OCI-LY3 (cell line): ENCODE data around the gene SPINK4.

Experiments used
- H2AFZ ChIP-seq: fragments of 200-600, 300-600 bp; shearing (Covaris generic); 2 replicates; pipeline ENCODE4 v1.6.0; 2014; ENCODE audit warnings: antibody characterized with exemption, low read depth, low read length
- H3K27ac ChIP-seq: fragments of 200-600, 300-600 bp; sonication (generic); 2 replicates; pipeline ENCODE4 v1.5.1; 2014; ENCODE audit warnings: mild to moderate bottlenecking, low read length, moderate library complexity, mixed read lengths
- H3K27me3 ChIP-seq: fragments of 200-600, 300-600 bp; sonication (generic); 2 replicates; pipeline ENCODE4 v1.6.1; 2014; ENCODE audit warnings: low read depth, low read length, mixed read lengths
- H3K36me3 ChIP-seq: fragments of 200-600, 300-600 bp; sonication (generic); replicated peaks from 2 replicates; pipeline ENCODE3; 2014; ENCODE audit warnings: low read depth, low read length, mixed read lengths
- H3K4me1 ChIP-seq: fragments of 300-600, 200-600 bp; sonication (generic); 2 replicates; pipeline ENCODE4 v1.6.1; 2014; ENCODE audit warnings: low read length, mixed read lengths
- H3K4me2 ChIP-seq: fragments of 200-600, 300-600 bp; sonication (generic); 2 replicates; pipeline ENCODE4 v1.6.1; 2014; ENCODE audit warnings: low read length, mixed read lengths
- H3K4me3 ChIP-seq: fragments of 300-600, 200-600 bp; sonication (generic); 2 replicates; pipeline ENCODE4 v1.5.1; 2014; ENCODE audit warnings: antibody characterized with exemption, mild to moderate bottlenecking, low read length, moderate library complexity
- H3K79me2 ChIP-seq: fragments of 300-600, 200-600 bp; shearing (Covaris generic); 2 replicates; pipeline ENCODE4 v1.6.1; 2014; ENCODE audit warnings: mild to moderate bottlenecking, low read length, mixed read lengths
- H3K9ac ChIP-seq: fragments of 300-600, 200-600 bp; shearing (Covaris generic); 2 replicates; pipeline ENCODE4 v1.6.0; 2014; ENCODE audit warnings: mild to moderate bottlenecking, low read length, moderate library complexity
- H3K9me3 ChIP-seq: fragments of 200-600, 300-600 bp; shearing (Covaris generic); 2 replicates; pipeline ENCODE4 v1.6.1; 2014; ENCODE audit warnings: low read length, mixed read lengths; ENCODE audit not compliant: insufficient read depth
- H4K20me1 ChIP-seq: fragments of 200-600, 300-600 bp; sonication (generic); 2 replicates; pipeline ENCODE4 v1.6.1; 2016; ENCODE audit warnings: low read length, mixed read lengths; ENCODE audit not compliant: insufficient read depth
- CTCF ChIP-seq: fragments of 200-600, 300-600 bp; sonication (generic); IDR thresholded peaks from 2 replicates; pipeline ENCODE4 v1.5.1; 2014; ENCODE audit warnings: antibody characterized with exemption, low read length, low read depth
- EZH2phosphoT487 ChIP-seq: fragments of 200-600 bp; shearing (Covaris generic); IDR thresholded peaks from 2 replicates; pipeline ENCODE4 v1.6.1; 2018; ENCODE audit warnings: antibody characterized with exemption, mixed run types, low read depth

Gene SPINK4

GRCh38 chr9:33297432-33297831 is 57.5 kb downstream of the SPINK4 start:
- peak overlapping the region; percentile 58 for H3K4me3 ChIP-seq
- no peaks in the 10 kb centered on the region for H3K27me3 ChIP-seq
- H3K79me2 ChIP-seq, result peaks cover 87% of the 10 kb centered on the region
- H3K9me3 ChIP-seq, result no peaks in the 10 kb centered on the region
- peaks cover 74% of the 10 kb centered on the region for H3K36me3 ChIP-seq
- no peak overlapping the region for H2AFZ ChIP-seq
- H3K4me2 ChIP-seq, result peak overlapping the region; percentile 81
- TF ChIP-seq EZH2phosphoT487 (no peak), CTCF (no peak)
- H3K4me1 ChIP-seq, result peaks cover 69% of the 10 kb centered on the region
- 0 out of 2 replicates have a peak, but pooled peaks cover 3% of the 10 kb centered on the region for H4K20me1 ChIP-seq
- peak overlapping the region; percentile 98 for H3K27ac ChIP-seq
- peak overlapping the region; percentile 73 for H3K9ac ChIP-seq
